HEK293 (cell line): Measurements from ENCODE around the gene ZDHHC6.

Source experiments
- ZNF335 ChIP-seq: fragments of 450-650 bp; formaldehyde crosslinking; conservative IDR thresholded peaks from 2 replicates; pipeline ENCODE4 v1.5.1; 2016; ENCODE audit warnings: missing biosample characterization, missing genetic modification characterization
- ZNF747 ChIP-seq: fragments of 450-650 bp; formaldehyde crosslinking; IDR thresholded peaks from 2 replicates; pipeline ENCODE4 v1.5.1; 2016; ENCODE audit warnings: missing biosample characterization, missing genetic modification characterization

GRCh38 chr10:112492736-112493135 lies 46.0 kb upstream of the ZDHHC6 start:
- no peak for TF ChIP-seq ZNF335 (tag by site-specific recombination)
- no peak for TF ChIP-seq ZNF747 (tag by site-specific recombination)
